ENCODE results near the gene ASB2.

DNA sequence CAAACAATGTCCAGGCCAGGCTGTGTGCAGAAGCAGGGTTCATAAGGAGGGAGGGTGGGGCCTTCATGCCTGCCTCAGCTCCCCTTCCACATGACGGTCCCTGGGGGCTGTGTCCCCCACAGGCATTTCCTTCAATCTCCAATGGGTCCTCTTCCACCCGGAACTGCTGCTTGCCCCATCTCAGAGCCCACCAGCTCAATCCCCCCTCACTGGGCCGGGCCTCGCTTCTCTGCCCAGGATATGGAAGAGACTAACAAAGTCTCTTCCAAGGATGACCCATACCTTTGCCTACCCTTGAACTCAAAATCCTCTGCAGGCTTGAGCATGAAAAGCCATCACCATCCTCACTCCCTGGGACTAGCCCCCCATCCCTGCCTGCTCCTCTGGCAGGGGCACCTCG is 77.6 kb downstream of the ASB2 start:
- TF ChIP-seq ZNF274 (CRISPR knock-in tag; IDR thresholded peaks at IDR 0.05) (no peak), BRD4 (CRISPR knock-in tag; IDR thresholded peaks at IDR 0.05) (no peak)
